GM23338 (cell line): ENCODE measurements around the gene NRL. TPM values are rescaled to one million over a fixed set of nuclear protein-coding genes. Genes with fewer than 3 reads are reported as not detected.

Experiments used
- ATAC-seq: fragments of 200-7000 bp; cut with Tn5 transposase; 3 replicates; pipeline ENCODE4 v1.9.1; 2020
- DNase-seq: peaks from one replicate; pipeline ENCODE4 v3.0.0-alpha.2; 2015; ENCODE audit warnings: low spot score
- H2AFZ ChIP-seq: fragments of 200-600 bp; sonication (generic); 2 replicates; pipeline ENCODE4 v1.8.0; 2016; ENCODE audit warnings: antibody characterized with exemption, mild to moderate bottlenecking, moderate library complexity
- H3F3A ChIP-seq: fragments of 200-600 bp; sonication (generic); replicated peaks from 2 replicates; pipeline ENCODE4 v1.8.0; 2017; ENCODE audit warnings: antibody characterized with exemption, mixed run types, low read depth
- H3K27ac ChIP-seq: fragments of 200-600 bp; sonication (generic); 2 replicates; pipeline ENCODE4 v1.6.1; 2016; ENCODE audit warnings: low read depth
- H3K27me3 ChIP-seq: fragments of 200-600 bp; sonication (generic); 2 replicates; pipeline ENCODE4 v1.8.0; 2016; ENCODE audit warnings: mild to moderate bottlenecking, mixed run types, moderate library complexity; ENCODE audit not compliant: insufficient read depth
- H3K36me3 ChIP-seq: fragments of 200-600 bp; sonication (generic); 2 replicates; pipeline ENCODE4 v1.8.0; 2016; ENCODE audit warnings: mild to moderate bottlenecking; ENCODE audit not compliant: insufficient read depth
- H3K4me1 ChIP-seq: fragments of 200-600 bp; sonication (generic); 2 replicates; pipeline ENCODE4 v1.8.0; 2016; ENCODE audit warnings: mild to moderate bottlenecking, moderate library complexity; ENCODE audit not compliant: insufficient read depth
- H3K4me2 ChIP-seq: fragments of 200-600 bp; sonication (generic); 2 replicates; pipeline ENCODE4 v1.7.1; 2017; ENCODE audit warnings: mixed run types
- H3K4me3 ChIP-seq: fragments of 200-600 bp; sonication (generic); 2 replicates; pipeline ENCODE4 v1.6.1; 2016; ENCODE audit warnings: mixed run types
- H3K79me2 ChIP-seq: fragments of 200-600 bp; sonication (generic); replicated peaks from 2 replicates; pipeline ENCODE4 v1.8.0; 2017; ENCODE audit warnings: mild to moderate bottlenecking; ENCODE audit not compliant: insufficient read depth
- H3K9me2 ChIP-seq: fragments of 200-600 bp; sonication (generic); 2 replicates; pipeline ENCODE4 v1.8.0; 2017; ENCODE audit not compliant: insufficient read depth
- H4K20me1 ChIP-seq: fragments of 200-600 bp; sonication (generic); replicated peaks from 2 replicates; pipeline ENCODE4 v1.8.0; 2017; ENCODE audit warnings: mild to moderate bottlenecking; ENCODE audit not compliant: insufficient read depth
- H3K27ac Mint-ChIP-seq: 2 replicates; pipeline ENCODE4 v1.8.0; 2020; ENCODE audit warnings: inconsistent platforms, mild to moderate bottlenecking, moderate library complexity, mixed read lengths
- H3K27me3 Mint-ChIP-seq: 3 replicates; pipeline ENCODE4 v1.8.0; 2022; ENCODE audit warnings: low read depth, mild to moderate bottlenecking, moderate library complexity, mixed read lengths, inconsistent platforms; ENCODE audit not compliant: insufficient read depth, poor library complexity
- H3K36me3 Mint-ChIP-seq: 3 replicates; pipeline ENCODE4 v1.8.0; 2021; ENCODE audit warnings: low read depth, mild to moderate bottlenecking, inconsistent platforms, moderate library complexity, mixed read lengths
- H3K4me1 Mint-ChIP-seq: 3 replicates; pipeline ENCODE4 v1.8.0; 2020; ENCODE audit warnings: mild to moderate bottlenecking, inconsistent platforms, mixed read lengths
- H3K4me3 Mint-ChIP-seq: 3 replicates; pipeline ENCODE4 v1.8.0; 2021; ENCODE audit warnings: moderate library complexity, mild to moderate bottlenecking, inconsistent platforms, mixed read lengths
- H3K9me3 Mint-ChIP-seq: 3 replicates; pipeline ENCODE4 v1.8.0; 2020; ENCODE audit warnings: moderate library complexity, mild to moderate bottlenecking, inconsistent platforms, mixed read lengths
- CREB1 ChIP-seq: fragments of 250-450 bp; sonication (Bioruptor Pico); IDR thresholded peaks from 2 replicates; pipeline ENCODE4 v1.5.0; 2020; ENCODE audit warnings: low read depth, mild to moderate bottlenecking, moderate library complexity
- EZH2 ChIP-seq: fragments of 200-600 bp; sonication (generic); IDR thresholded peaks from one replicate; pipeline ENCODE4 v1.8.0; 2017; ENCODE audit warnings: antibody characterized with exemption, mild to moderate bottlenecking, low read depth; ENCODE audit not compliant: unreplicated experiment
- EZH2phosphoT487 ChIP-seq: fragments of 200-600 bp; sonication (generic); IDR thresholded peaks from one replicate; pipeline ENCODE4 v1.8.1; 2018; ENCODE audit warnings: antibody characterized with exemption; ENCODE audit not compliant: unreplicated experiment
- JUNB ChIP-seq: IDR thresholded peaks from one replicate; pipeline ENCODE4 v1.6.1; 2016; ENCODE audit warnings: antibody characterized with exemption; ENCODE audit not compliant: unreplicated experiment
- NANOG ChIP-seq: IDR thresholded peaks from 2 replicates; pipeline ENCODE4 v1.6.1; 2016; ENCODE audit warnings: antibody characterized with exemption, borderline replicate concordance
- POLR2AphosphoS5 ChIP-seq: IDR thresholded peaks from 2 replicates; pipeline ENCODE4 v1.6.1; 2016; ENCODE audit warnings: antibody characterized with exemption, low read depth
- STAT1 ChIP-seq: IDR thresholded peaks from one replicate; pipeline ENCODE4 v1.6.1; 2016; ENCODE audit warnings: antibody characterized with exemption; ENCODE audit not compliant: unreplicated experiment
- ZNF114 ChIP-seq: fragments of 250-450 bp; sonication (Bioruptor Pico); IDR thresholded peaks from 2 replicates; pipeline ENCODE4 v1.5.0; 2020; ENCODE audit warnings: mild to moderate bottlenecking, moderate library complexity
- ZNF331 ChIP-seq: fragments of 250-450 bp; sonication (Bioruptor Pico); IDR thresholded peaks from 2 replicates; pipeline ENCODE4 v1.5.0; 2020; ENCODE audit warnings: low read depth, mild to moderate bottlenecking, moderate library complexity
- polyA plus RNA-seq: library from polyadenylated mRNA; unstranded; fragments of >200 nt; fragmentation: Nextera tagmentation; extraction: Ambion mirVana; gene quantifications from 2 replicates; pipeline ENCODE4 v1.2.1, GENCODE V29; 2016
- total RNA-seq: library from RNA; depleted of rRNA; stranded (reverse); fragments of >200 nt; shearing (Covaris generic); gene quantifications from 2 replicates; pipeline ENCODE4 v1.2.3, GENCODE V29; 2014
- TF ChIP-seq, protein P1 (sequence below): IDR thresholded peaks from 2 replicates; pipeline ENCODE4 v1.6.1; 2016; ENCODE audit warnings: antibody characterized with exemption
- TF ChIP-seq, protein P2 (sequence below): IDR thresholded peaks from one replicate; pipeline ENCODE4 v1.6.1; 2018; ENCODE audit warnings: antibody characterized with exemption; ENCODE audit not compliant: unreplicated experiment
- TF ChIP-seq, protein P3 (sequence below), 2 experiments: fragments of 200-600 bp in 1 of 2; sonication (generic) in 1 of 2; conservative IDR thresholded peaks; 2 replicates each; pipeline versions ENCODE4 v1.5.1 to v1.6.1; 2016 to 2017; ENCODE audit warnings: antibody characterized with exemption in 2 of 2, low read depth in 2 of 2, mild to moderate bottlenecking in 2 of 2, moderate library complexity in 1 of 2
- TF ChIP-seq, protein P4 (sequence below): fragments of 250-450 bp; sonication (Bioruptor Pico); IDR thresholded peaks from 2 replicates; pipeline ENCODE4 v1.5.0; 2020; ENCODE audit warnings: mild to moderate bottlenecking, moderate library complexity

NRL gene
- total and polyA plus RNA-seq, 2 experiments from 2014 or later = 1.8 to 2.2 TPM

DNA sequence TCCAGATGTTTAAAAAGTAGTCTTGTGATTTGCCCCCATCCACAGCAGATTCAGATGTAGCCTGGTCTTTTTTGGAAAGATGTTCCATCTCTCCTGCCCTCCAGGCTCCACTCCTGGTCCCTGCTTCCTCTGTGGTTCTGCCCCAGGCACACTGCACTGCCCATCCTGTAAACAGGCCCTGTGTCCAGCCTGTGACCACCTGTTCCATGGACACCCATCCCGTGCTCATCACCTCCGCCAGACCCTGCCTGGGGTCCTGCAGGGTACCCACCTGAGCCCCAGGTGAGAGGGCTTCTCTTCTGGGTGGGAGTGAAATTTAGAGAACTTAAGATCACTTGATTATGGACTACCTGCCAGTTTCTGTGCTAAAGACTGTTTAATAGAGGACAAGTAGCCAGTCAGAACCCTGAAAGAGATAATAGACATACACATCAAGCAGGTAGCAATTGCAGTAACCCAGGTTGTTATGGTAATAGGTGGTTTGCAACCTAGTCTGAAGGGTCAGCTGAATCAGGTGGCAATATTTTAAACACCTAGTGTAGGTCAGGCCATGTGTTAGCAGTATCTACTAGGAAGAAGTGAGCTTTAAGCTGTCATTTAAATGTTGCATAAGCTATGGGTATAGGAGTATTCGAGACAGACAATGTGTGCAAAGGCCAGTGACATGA is 34.7 kb upstream of the NRL start:
- peak overlapping the region; percentile 99; the same call in 2 of the 3 replicates for H3K4me3 Mint-ChIP-seq
- no peak for ATAC-seq
- H3K9me3 Mint-ChIP-seq = no peaks in the 10 kb centered on the region; the same call in 2 of the 3 replicates
- no peak overlapping the region for H3K27ac Mint-ChIP-seq
- no peak overlapping the region for H3K4me3 ChIP-seq
- peaks cover 31% of the 10 kb centered on the region for H3K36me3 ChIP-seq
- H3K9me2 ChIP-seq = no peaks in the 10 kb centered on the region
- peaks cover 12% of the 10 kb centered on the region for H3K4me1 ChIP-seq
- H3K36me3 Mint-ChIP-seq = peaks cover 61% of the 10 kb centered on the region
- no peak overlapping the region for H3K27ac ChIP-seq
- no peaks in the 10 kb centered on the region for H3K27me3 ChIP-seq
- no peak overlapping the region for H3K4me2 ChIP-seq
- H4K20me1 ChIP-seq = peaks cover 7% of the 10 kb centered on the region; the same call in 1 of the 2 replicates
- peaks cover 21% of the 10 kb centered on the region for H3K4me1 Mint-ChIP-seq
- H2AFZ ChIP-seq = no peak overlapping the region
- no peak for DNase-seq
- no peak for TF ChIP-seq STAT1
- no peak for TF ChIP-seq EZH2phosphoT487
- TF ChIP-seq JUNB = no peak
- TF ChIP-seq, protein P1, sequence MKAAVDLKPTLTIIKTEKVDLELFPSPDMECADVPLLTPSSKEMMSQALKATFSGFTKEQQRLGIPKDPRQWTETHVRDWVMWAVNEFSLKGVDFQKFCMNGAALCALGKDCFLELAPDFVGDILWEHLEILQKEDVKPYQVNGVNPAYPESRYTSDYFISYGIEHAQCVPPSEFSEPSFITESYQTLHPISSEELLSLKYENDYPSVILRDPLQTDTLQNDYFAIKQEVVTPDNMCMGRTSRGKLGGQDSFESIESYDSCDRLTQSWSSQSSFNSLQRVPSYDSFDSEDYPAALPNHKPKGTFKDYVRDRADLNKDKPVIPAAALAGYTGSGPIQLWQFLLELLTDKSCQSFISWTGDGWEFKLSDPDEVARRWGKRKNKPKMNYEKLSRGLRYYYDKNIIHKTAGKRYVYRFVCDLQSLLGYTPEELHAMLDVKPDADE = no peak
- TF ChIP-seq, protein P2, sequence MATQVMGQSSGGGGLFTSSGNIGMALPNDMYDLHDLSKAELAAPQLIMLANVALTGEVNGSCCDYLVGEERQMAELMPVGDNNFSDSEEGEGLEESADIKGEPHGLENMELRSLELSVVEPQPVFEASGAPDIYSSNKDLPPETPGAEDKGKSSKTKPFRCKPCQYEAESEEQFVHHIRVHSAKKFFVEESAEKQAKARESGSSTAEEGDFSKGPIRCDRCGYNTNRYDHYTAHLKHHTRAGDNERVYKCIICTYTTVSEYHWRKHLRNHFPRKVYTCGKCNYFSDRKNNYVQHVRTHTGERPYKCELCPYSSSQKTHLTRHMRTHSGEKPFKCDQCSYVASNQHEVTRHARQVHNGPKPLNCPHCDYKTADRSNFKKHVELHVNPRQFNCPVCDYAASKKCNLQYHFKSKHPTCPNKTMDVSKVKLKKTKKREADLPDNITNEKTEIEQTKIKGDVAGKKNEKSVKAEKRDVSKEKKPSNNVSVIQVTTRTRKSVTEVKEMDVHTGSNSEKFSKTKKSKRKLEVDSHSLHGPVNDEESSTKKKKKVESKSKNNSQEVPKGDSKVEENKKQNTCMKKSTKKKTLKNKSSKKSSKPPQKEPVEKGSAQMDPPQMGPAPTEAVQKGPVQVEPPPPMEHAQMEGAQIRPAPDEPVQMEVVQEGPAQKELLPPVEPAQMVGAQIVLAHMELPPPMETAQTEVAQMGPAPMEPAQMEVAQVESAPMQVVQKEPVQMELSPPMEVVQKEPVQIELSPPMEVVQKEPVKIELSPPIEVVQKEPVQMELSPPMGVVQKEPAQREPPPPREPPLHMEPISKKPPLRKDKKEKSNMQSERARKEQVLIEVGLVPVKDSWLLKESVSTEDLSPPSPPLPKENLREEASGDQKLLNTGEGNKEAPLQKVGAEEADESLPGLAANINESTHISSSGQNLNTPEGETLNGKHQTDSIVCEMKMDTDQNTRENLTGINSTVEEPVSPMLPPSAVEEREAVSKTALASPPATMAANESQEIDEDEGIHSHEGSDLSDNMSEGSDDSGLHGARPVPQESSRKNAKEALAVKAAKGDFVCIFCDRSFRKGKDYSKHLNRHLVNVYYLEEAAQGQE = no peak
- no peak for TF ChIP-seq POLR2AphosphoS5
- TF ChIP-seq, protein P3, sequence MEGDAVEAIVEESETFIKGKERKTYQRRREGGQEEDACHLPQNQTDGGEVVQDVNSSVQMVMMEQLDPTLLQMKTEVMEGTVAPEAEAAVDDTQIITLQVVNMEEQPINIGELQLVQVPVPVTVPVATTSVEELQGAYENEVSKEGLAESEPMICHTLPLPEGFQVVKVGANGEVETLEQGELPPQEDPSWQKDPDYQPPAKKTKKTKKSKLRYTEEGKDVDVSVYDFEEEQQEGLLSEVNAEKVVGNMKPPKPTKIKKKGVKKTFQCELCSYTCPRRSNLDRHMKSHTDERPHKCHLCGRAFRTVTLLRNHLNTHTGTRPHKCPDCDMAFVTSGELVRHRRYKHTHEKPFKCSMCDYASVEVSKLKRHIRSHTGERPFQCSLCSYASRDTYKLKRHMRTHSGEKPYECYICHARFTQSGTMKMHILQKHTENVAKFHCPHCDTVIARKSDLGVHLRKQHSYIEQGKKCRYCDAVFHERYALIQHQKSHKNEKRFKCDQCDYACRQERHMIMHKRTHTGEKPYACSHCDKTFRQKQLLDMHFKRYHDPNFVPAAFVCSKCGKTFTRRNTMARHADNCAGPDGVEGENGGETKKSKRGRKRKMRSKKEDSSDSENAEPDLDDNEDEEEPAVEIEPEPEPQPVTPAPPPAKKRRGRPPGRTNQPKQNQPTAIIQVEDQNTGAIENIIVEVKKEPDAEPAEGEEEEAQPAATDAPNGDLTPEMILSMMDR (conservative IDR thresholded peaks at IDR 0.05; ENCODE audit: low read depth in 2 of 2) = no peak
- no peak for TF ChIP-seq ZNF331
- no peak for TF ChIP-seq ZNF114 (CRISPR knock-in tag)
- TF ChIP-seq, protein P4, sequence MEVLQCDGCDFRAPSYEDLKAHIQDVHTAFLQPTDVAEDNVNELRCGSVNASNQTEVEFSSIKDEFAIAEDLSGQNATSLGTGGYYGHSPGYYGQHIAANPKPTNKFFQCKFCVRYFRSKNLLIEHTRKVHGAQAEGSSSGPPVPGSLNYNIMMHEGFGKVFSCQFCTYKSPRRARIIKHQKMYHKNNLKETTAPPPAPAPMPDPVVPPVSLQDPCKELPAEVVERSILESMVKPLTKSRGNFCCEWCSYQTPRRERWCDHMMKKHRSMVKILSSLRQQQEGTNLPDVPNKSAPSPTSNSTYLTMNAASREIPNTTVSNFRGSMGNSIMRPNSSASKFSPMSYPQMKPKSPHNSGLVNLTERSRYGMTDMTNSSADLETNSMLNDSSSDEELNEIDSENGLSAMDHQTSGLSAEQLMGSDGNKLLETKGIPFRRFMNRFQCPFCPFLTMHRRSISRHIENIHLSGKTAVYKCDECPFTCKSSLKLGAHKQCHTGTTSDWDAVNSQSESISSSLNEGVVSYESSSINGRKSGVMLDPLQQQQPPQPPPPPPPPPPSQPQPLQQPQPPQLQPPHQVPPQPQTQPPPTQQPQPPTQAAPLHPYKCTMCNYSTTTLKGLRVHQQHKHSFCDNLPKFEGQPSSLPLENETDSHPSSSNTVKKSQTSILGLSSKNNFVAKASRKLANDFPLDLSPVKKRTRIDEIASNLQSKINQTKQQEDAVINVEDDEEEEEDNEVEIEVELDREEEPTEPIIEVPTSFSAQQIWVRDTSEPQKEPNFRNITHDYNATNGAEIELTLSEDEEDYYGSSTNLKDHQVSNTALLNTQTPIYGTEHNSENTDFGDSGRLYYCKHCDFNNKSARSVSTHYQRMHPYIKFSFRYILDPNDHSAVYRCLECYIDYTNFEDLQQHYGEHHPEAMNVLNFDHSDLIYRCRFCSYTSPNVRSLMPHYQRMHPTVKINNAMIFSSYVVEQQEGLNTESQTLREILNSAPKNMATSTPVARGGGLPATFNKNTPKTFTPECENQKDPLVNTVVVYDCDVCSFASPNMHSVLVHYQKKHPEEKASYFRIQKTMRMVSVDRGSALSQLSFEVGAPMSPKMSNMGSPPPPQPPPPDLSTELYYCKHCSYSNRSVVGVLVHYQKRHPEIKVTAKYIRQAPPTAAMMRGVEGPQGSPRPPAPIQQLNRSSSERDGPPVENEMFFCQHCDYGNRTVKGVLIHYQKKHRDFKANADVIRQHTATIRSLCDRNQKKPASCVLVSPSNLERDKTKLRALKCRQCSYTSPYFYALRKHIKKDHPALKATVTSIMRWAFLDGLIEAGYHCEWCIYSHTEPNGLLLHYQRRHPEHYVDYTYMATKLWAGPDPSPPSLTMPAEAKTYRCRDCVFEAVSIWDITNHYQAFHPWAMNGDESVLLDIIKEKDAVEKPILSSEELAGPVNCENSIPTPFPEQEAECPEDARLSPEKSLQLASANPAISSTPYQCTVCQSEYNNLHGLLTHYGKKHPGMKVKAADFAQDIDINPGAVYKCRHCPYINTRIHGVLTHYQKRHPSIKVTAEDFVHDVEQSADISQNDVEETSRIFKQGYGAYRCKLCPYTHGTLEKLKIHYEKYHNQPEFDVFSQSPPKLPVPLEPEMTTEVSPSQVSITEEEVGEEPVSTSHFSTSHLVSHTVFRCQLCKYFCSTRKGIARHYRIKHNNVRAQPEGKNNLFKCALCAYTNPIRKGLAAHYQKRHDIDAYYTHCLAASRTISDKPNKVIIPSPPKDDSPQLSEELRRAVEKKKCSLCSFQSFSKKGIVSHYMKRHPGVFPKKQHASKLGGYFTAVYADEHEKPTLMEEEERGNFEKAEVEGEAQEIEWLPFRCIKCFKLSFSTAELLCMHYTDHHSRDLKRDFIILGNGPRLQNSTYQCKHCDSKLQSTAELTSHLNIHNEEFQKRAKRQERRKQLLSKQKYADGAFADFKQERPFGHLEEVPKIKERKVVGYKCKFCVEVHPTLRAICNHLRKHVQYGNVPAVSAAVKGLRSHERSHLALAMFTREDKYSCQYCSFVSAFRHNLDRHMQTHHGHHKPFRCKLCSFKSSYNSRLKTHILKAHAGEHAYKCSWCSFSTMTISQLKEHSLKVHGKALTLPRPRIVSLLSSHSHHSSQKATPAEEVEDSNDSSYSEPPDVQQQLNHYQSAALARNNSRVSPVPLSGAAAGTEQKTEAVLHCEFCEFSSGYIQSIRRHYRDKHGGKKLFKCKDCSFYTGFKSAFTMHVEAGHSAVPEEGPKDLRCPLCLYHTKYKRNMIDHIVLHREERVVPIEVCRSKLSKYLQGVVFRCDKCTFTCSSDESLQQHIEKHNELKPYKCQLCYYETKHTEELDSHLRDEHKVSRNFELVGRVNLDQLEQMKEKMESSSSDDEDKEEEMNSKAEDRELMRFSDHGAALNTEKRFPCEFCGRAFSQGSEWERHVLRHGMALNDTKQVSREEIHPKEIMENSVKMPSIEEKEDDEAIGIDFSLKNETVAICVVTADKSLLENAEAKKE (CRISPR knock-in tag) = no peak
- no peak for TF ChIP-seq CREB1 (CRISPR knock-in tag)
- no peak for TF ChIP-seq NANOG
- TF ChIP-seq EZH2 = no peak
- peaks cover 11% of the 10 kb centered on the region for H3K27me3 Mint-ChIP-seq
- peaks cover 38% of the 10 kb centered on the region for H3K79me2 ChIP-seq
- H3F3A ChIP-seq = no peaks in the 10 kb centered on the region
